AG04449 (cell line): Measurements from ENCODE around the gene TMEM47.

ENCODE experiments used
- CTCF ChIA-PET: fragments of 350-600 bp; formaldehyde crosslinking; extraction: SDS; loops from one replicate; lab custom pipeline; 2021; ENCODE audit warnings: antibody characterized with exemption; lab: Yijun Ruan, JAX
- POLR2A ChIA-PET: fragments of 400-600, 350-600 bp; formaldehyde crosslinking; extraction: SDS; loops from one replicate; lab custom pipeline; 2020; ENCODE audit warnings: antibody characterized with exemption, inconsistent platforms; lab: Yijun Ruan, JAX
- DNase-seq: peaks from one replicate; pipeline ENCODE4 v3.0.0-alpha.2; 2010; ENCODE audit warnings: low read depth, low spot score
- H3K4me3 ChIP-seq: 2 replicates; pipeline ENCODE4 v1.5.1; 2011; ENCODE audit warnings: low read depth, mild to moderate bottlenecking, control low read depth, low read length
- TF ChIP-seq, protein P1 (sequence below): IDR thresholded peaks from one replicate; pipeline ENCODE4 v1.5.1; 2011; ENCODE audit warnings: mild to moderate bottlenecking, moderate library complexity, low read length, control low read depth, inconsistent platforms; ENCODE audit not compliant: insufficient read depth; ENCODE audit errors: missing control alignments

TMEM47 gene

DNA sequence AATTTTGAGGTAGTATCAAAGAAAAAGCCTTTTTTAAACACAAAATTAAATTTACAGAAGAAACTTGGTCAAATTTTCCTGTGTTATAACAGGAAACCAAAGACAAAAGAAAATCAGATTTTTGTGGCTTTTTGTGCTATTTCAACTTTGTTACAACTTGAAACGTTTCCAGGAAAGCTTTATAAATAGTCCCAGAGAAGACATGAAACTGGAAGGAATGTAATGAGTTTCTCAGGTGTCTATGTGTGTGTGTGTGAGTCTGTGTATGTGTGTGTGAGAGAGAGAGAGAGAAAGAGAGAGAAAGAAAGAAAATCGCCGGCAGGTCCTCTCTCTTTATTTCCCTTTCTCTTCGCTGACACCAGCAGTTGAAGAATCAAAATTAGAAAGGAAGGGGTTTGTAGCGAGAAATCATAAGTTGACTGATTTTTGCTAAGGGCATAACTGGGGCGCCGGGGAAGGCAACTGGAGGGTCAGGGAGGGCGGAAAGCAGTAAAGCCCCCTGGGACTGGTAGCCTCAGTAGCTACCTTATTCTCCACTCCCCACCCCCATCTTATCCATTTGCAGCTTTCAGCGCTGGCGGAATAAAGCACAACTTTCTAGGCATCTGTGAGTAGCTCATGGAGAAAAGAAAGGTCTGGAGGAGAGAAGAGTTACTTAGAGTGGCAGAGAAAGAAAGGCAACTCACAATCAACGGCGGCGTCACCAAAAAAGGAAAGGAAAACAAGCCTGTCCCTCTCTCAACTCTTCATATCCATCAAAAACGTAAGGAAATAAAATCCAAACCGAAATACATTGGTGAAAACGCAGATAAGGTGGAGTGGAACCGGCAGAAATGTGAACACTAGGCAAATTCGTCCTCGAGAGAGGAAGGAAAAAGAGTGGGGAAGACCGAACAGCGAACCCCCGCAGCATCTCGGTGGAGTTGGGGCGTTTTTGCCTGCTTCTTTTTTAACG lies 1.3 kb downstream of the TMEM47 start:
- ChIA-PET CTCF (interaction anchor here (0.6 to 1.3 kb wide), 2 partner anchors 131 to 263 kb away, joined by 3 to 4 read pairs; no protein-coding TSS in a partner anchor), POLR2A (interaction anchor here (1.1 kb wide), 1 partner anchor 20 kb away, joined by 3 read pairs; no protein-coding TSS in a partner anchor)
- H3K4me3 ChIP-seq = peak overlapping the region; percentile 75
- no peak for DNase-seq
- TF ChIP-seq, protein P1, sequence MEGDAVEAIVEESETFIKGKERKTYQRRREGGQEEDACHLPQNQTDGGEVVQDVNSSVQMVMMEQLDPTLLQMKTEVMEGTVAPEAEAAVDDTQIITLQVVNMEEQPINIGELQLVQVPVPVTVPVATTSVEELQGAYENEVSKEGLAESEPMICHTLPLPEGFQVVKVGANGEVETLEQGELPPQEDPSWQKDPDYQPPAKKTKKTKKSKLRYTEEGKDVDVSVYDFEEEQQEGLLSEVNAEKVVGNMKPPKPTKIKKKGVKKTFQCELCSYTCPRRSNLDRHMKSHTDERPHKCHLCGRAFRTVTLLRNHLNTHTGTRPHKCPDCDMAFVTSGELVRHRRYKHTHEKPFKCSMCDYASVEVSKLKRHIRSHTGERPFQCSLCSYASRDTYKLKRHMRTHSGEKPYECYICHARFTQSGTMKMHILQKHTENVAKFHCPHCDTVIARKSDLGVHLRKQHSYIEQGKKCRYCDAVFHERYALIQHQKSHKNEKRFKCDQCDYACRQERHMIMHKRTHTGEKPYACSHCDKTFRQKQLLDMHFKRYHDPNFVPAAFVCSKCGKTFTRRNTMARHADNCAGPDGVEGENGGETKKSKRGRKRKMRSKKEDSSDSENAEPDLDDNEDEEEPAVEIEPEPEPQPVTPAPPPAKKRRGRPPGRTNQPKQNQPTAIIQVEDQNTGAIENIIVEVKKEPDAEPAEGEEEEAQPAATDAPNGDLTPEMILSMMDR = no peak

DNA sequence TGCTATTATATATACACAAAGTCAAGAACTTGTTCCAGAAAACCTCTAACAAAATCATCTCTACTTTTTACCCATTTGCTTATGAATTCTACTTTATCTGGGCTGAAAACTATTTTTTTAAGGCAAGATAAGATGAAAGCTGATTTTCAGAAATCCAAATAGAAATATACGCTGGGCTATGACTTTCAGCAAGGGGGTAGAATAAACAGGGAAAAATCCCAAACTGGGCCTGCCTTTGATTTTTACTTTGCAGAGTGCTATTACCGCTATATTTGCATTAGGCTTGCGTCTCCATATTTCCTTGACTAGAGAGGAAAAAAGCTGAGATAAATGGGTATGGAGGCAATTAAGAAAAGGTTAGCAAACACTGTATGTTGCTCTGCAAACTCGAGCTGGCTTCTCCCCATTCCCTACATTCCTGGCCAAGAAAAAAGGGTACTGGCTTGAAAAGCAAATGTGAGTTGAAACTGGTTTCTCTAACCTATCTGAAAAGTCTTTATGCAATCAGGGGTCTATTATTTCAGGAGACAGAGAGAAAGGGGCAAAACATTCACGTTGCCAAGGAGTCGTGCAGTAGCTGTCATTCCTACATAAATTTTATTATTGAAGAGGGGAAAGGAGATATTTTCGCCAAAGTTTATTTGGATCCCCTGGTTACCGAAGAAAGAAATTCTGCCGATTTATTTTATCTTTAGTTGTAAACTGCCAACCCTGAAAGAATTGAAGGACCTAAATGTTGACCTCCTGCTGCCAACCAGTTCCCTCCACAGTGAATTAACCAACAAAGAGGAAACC lies 2.2 kb downstream of the TMEM47 start:
- POLR2A ChIA-PET = no interaction called here
- TF ChIP-seq, protein P1 = no peak
- peak overlapping the region; percentile 75 for H3K4me3 ChIP-seq
- CTCF ChIA-PET = interaction anchor here (0.6 to 1.3 kb wide), 2 partner anchors 132 to 264 kb away, joined by 3 to 4 read pairs; no protein-coding TSS in a partner anchor
- no peak for DNase-seq

DNA sequence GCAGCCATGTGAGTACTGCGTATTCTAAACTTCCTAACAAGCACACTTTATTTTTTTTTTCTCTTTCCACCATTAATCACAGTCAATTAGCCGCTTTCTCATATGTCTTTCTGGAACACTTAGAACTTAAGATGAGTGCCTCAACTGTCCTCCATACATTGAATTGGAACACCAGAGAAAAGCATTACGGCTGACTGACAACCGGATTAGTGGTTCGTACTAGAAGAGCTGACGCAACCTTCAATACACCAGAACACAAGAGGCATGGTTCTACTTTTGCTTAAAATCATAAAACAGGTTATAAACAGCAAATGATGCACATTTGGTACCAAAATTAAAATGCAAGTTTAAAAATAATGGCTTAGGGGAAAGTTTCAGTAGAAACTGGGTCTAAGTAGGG lies 3.3 kb downstream of the TMEM47 start:
- DNase-seq = no peak
- ChIA-PET POLR2A (no interaction called here), CTCF (no interaction called here)
- peak overlapping the region; percentile 75 for H3K4me3 ChIP-seq
- TF ChIP-seq, protein P1 = no peak

DNA sequence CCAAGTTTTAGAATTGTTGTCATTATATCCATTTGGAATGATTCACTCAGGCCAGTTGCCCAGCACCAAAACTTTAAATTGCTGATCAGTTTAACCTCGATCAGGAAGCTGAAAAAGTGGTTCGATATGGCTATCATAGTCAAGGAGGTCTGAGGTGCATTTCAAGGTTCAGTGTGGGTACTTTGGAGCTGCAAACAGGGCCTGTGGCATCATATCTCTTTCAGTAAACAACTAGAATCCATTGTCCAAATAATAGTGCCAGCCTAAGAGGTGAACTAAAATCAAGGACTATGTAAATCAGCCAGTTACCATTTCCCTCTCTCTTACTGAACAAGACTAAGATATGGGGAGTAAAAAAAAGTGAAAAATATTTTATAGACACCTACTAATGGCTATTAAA lies 14.2 kb downstream of the TMEM47 start:
- no peak for DNase-seq
- CTCF ChIA-PET = no interaction called here
- POLR2A ChIA-PET = no interaction called here
- H3K4me3 ChIP-seq = no peak overlapping the region
- TF ChIP-seq, protein P1 = no peak

DNA sequence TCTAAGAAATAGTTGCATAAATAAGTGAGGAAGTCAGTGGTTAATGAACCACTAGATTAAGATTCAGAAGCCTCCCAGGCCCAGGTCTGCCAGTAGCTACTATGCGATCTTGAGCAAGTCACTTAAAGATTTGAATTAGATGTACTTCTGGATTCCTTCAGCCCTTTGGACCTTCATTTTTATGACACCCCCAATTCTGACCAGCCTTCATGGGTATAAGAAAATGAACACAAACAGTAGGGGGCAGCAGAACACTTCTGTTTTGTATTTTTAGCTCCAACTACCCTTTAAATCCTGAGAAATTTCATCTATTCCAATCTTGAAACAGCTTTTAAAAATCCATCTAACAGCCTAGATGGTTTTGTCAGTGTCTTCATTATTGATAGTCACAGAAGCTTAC lies 19.0 kb downstream of the TMEM47 start:
- DNase-seq = no peak

More for the DNA sequence above, 19.0 kb downstream of the TMEM47 start:
- no peak overlapping the region for H3K4me3 ChIP-seq
- POLR2A ChIA-PET = no interaction called here
- CTCF ChIA-PET = interaction anchor here (1.1 to 2.9 kb wide), 13 partner anchors 9 to 289 kb away, joined by 3 to 11 read pairs (median 5); no protein-coding TSS in a partner anchor
- TF ChIP-seq, protein P1 = peak; percentile 12
